Stimulated activated CD8-positive, alpha-beta memory T cell treated with anti-CD3 and anti-CD28 coated beads, Interleukin-7, amount 100 ng/mL, for 24 hours (primary cell): ENCODE measurements around the gene COL18A1.
"Not testable (repeated sequence)": the region's sequence is repeated elsewhere in the genome, so short reads cannot be mapped to it uniquely, and the experiment has no call there.

Experiments used
- DNase-seq: peaks from one replicate; pipeline ENCODE4 v3.0.0-alpha.2; 2020; ENCODE audit warnings: low read depth

Gene COL18A1

GRCh38 chr21:45427331-45428271 lies 22.6 kb downstream of the COL18A1 start:
- DNase-seq: no peak

- no peak for DNase-seq
Measured at GRCh38 chr21:45428534-45428933, 23.6 kb downstream of the COL18A1 start.

GRCh38 chr21:45429221-45430175 lies 24.5 kb downstream of the COL18A1 start:
- no peak for DNase-seq

- no peak for DNase-seq
Measured at GRCh38 chr21:45430521-45431501, 25.8 kb downstream of the COL18A1 start.

GRCh38 chr21:45431781-45432572 lies 27.0 kb downstream of the COL18A1 start:
- no peak for DNase-seq

GRCh38 chr21:45432575-45433255 lies 27.8 kb downstream of the COL18A1 start:
- no peak for DNase-seq

- DNase-seq: no peak
Measured at GRCh38 chr21:45433301-45433700, 28.3 kb downstream of the COL18A1 start.

GRCh38 chr21:45433911-45434644 lies 29.1 kb downstream of the COL18A1 start:
- DNase-seq: no peak

- no peak for DNase-seq
Measured at GRCh38 chr21:45434645-45435217, 29.8 kb downstream of the COL18A1 start.

- DNase-seq: no peak
Measured at GRCh38 chr21:45435405-45435981, 30.5 kb downstream of the COL18A1 start.

GRCh38 chr21:45436351-45437065 lies 31.5 kb downstream of the COL18A1 start:
- DNase-seq: no peak

- DNase-seq: not testable (repeated sequence)
Measured at GRCh38 chr21:45437844-45438243, 32.9 kb downstream of the COL18A1 start.

- no peak for DNase-seq
Measured at GRCh38 chr21:45438391-45439145, 33.6 kb downstream of the COL18A1 start.

- DNase-seq: peak; percentile 77
Measured at GRCh38 chr21:45439161-45439872, 34.4 kb downstream of the COL18A1 start.

- DNase-seq: no peak
Measured at GRCh38 chr21:45439901-45440461, 35.0 kb downstream of the COL18A1 start.

GRCh38 chr21:45440736-45441350 lies 35.9 kb downstream of the COL18A1 start:
- no peak for DNase-seq
